Panc1 (cell line): Measurements from ENCODE around the gene ZNF774. TPM values are rescaled to one million over a fixed set of nuclear protein-coding genes. Genes with fewer than 3 reads are reported as not detected.
A peak's percentile ranks its signal among the peaks of the same experiment; 100 is the strongest.

Experiments
- ATAC-seq: fragments of 200-7000 bp; cut with Tn5 transposase; 2 replicates; pipeline ENCODE4 v1.9.1; 2020; ENCODE audit warnings: mild to moderate bottlenecking, moderate library complexity
- BruUV-seq: library from RNA; stranded (reverse); fragments of 400-500 nt; replicated peaks from 2 replicates; lab custom pipeline; 2021; lab: Mats Ljungman, UMichigan
- CTCF ChIA-PET: fragments of 300-600 bp; sonication (Branson Sonifier 250); formaldehyde crosslinking; loops from one replicate; lab custom pipeline; 2022; ENCODE audit warnings: antibody characterized with exemption; lab: Charles Lee
- POLR2A ChIA-PET: fragments of 300-600 bp; sonication (Branson Sonifier 250); formaldehyde crosslinking; loops from one replicate; lab custom pipeline; 2022; ENCODE audit warnings: antibody characterized with exemption; lab: Charles Lee
- DNase-seq: peaks from one replicate; pipeline ENCODE4 v3.0.0-alpha.2; 2010; ENCODE audit warnings: low read depth, low spot score
- H3K27ac ChIP-seq: 2 replicates; pipeline ENCODE4 v1.5.1; 2011; ENCODE audit warnings: mild to moderate bottlenecking, low read length, inconsistent platforms
- H3K27me3 ChIP-seq: fragments of 200-500 bp; sonication (Bioruptor generic); 2 replicates; pipeline ENCODE4 v1.6.0; 2014; ENCODE audit warnings: low read length, inconsistent platforms; ENCODE audit not compliant: control insufficient read depth, insufficient read depth
- H3K36me3 ChIP-seq: fragments of 200-500 bp; sonication (Bioruptor generic); 2 replicates; pipeline ENCODE4 v1.5.1; 2014; ENCODE audit warnings: inconsistent platforms, mild to moderate bottlenecking, low read length, moderate library complexity; ENCODE audit not compliant: control insufficient read depth, insufficient read depth
- H3K4me1 ChIP-seq: 2 replicates; pipeline ENCODE4 v1.5.1; 2011; ENCODE audit warnings: inconsistent platforms, mild to moderate bottlenecking, low read length, moderate library complexity; ENCODE audit not compliant: control insufficient read depth, insufficient read depth
- H3K4me3 ChIP-seq, 2 experiments: 2 replicates each; pipeline ENCODE4 v1.5.1; 2011 to 2012; ENCODE audit warnings: low read depth in 2 of 2, low read length in 2 of 2, mild to moderate bottlenecking in 2 of 2, inconsistent platforms in 1 of 2, moderate library complexity in 1 of 2
- H3K9me3 ChIP-seq: fragments of 200-500 bp; sonication (Bioruptor generic); 2 replicates; pipeline ENCODE4 v1.5.1; 2014; ENCODE audit warnings: low read depth, mild to moderate bottlenecking, inconsistent platforms, low read length, moderate library complexity; ENCODE audit not compliant: control insufficient read depth, insufficient read depth
- POLR2AphosphoS5 ChIP-seq: IDR thresholded peaks from 2 replicates; pipeline ENCODE4 v1.6.1; 2012; ENCODE audit warnings: mild to moderate bottlenecking, low read depth, low read length, moderate library complexity
- SIN3A ChIP-seq: IDR thresholded peaks from 2 replicates; pipeline ENCODE4 v1.6.1; 2012; ENCODE audit warnings: low read depth, mild to moderate bottlenecking, low read length, moderate library complexity, borderline replicate concordance; ENCODE audit not compliant: insufficient read depth
- TCF7L2 ChIP-seq: IDR thresholded peaks from 2 replicates; pipeline ENCODE4 v1.6.1; 2011; ENCODE audit warnings: mild to moderate bottlenecking, low read depth, low read length, inconsistent platforms
- in situ Hi-C: cut with HindIII; loops from 2 replicates; pipeline ENCODE4 v1.10.0; 2016; ENCODE audit warnings: low sequenced_read_pairs, low pct_unique_long_range_greater_than_20kb
- intact Hi-C: fragments of 100-400 bp; cut with micrococcal nuclease; formaldehyde crosslinking; loops from one replicate; pipeline ENCODE4 v1.10.0; 2022; ENCODE audit not compliant: unreplicated experiment
- total RNA-seq: library from RNA; stranded (reverse); gene quantifications from one replicate; pipeline ENCODE4 v1.2.1, GENCODE V29; 2021; ENCODE audit not compliant: unreplicated experiment
- TF ChIP-seq, protein P1 (sequence below), 2 experiments: IDR thresholded peaks; 2 replicates each; pipeline ENCODE4 v1.6.1; 2011 to 2012; ENCODE audit warnings: low read depth in 2 of 2, control low read depth in 1 of 2, low read length in 1 of 2, mild to moderate bottlenecking in 1 of 2, moderate library complexity in 1 of 2; ENCODE audit not compliant: insufficient read depth in 1 of 2
- TF ChIP-seq, protein P2 (sequence below): fragments of 450-650 bp; IDR thresholded peaks from 2 replicates; pipeline ENCODE4 v1.5.1; 2017; ENCODE audit warnings: mild to moderate bottlenecking

The ZNF774 gene
- total RNA-seq, 1 experiment from 2014 or later: 5.2 TPM

DNA sequence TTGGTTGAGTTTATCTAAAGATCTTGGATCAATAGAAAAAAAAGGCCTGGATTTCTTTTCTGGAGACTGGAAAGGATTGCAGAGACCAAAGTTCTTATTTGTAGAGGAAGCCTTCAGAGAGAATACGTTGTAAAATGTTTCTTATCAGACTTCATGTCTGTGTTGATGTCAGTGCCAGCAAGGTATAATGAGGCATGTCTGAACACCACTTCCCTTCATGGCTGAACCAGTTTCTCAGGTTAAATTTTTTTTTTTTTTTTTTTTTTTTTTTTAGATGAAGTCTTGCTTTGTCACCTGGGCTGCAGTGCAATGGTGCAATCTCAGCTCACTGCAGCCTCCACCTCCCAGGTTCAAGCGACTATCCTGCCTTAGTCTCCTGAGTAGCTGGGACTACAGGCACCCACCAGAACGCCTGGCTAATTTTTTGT lies 17.8 kb upstream of the ZNF774 start:
- Histone ChIP-seq H3K4me3 (no peak overlapping the region), H3K4me1 (peaks cover 14% of the 10 kb centered on the region), H3K9me3 (no peaks in the 10 kb centered on the region), H3K27me3 (no peaks in the 10 kb centered on the region), H3K36me3 (no peaks in the 10 kb centered on the region), H3K27ac (no peak overlapping the region)
- TF ChIP-seq TCF7L2 (no peak), POLR2AphosphoS5 (no peak), SIN3A (no peak)
- TF ChIP-seq, protein P1, sequence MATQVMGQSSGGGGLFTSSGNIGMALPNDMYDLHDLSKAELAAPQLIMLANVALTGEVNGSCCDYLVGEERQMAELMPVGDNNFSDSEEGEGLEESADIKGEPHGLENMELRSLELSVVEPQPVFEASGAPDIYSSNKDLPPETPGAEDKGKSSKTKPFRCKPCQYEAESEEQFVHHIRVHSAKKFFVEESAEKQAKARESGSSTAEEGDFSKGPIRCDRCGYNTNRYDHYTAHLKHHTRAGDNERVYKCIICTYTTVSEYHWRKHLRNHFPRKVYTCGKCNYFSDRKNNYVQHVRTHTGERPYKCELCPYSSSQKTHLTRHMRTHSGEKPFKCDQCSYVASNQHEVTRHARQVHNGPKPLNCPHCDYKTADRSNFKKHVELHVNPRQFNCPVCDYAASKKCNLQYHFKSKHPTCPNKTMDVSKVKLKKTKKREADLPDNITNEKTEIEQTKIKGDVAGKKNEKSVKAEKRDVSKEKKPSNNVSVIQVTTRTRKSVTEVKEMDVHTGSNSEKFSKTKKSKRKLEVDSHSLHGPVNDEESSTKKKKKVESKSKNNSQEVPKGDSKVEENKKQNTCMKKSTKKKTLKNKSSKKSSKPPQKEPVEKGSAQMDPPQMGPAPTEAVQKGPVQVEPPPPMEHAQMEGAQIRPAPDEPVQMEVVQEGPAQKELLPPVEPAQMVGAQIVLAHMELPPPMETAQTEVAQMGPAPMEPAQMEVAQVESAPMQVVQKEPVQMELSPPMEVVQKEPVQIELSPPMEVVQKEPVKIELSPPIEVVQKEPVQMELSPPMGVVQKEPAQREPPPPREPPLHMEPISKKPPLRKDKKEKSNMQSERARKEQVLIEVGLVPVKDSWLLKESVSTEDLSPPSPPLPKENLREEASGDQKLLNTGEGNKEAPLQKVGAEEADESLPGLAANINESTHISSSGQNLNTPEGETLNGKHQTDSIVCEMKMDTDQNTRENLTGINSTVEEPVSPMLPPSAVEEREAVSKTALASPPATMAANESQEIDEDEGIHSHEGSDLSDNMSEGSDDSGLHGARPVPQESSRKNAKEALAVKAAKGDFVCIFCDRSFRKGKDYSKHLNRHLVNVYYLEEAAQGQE (IDR thresholded peaks at IDR 0.05; ENCODE audit: insufficient read depth in 1 of 2, low read depth in 2 of 2, low read length in 1 of 2): no peak
- TF ChIP-seq, protein P2, sequence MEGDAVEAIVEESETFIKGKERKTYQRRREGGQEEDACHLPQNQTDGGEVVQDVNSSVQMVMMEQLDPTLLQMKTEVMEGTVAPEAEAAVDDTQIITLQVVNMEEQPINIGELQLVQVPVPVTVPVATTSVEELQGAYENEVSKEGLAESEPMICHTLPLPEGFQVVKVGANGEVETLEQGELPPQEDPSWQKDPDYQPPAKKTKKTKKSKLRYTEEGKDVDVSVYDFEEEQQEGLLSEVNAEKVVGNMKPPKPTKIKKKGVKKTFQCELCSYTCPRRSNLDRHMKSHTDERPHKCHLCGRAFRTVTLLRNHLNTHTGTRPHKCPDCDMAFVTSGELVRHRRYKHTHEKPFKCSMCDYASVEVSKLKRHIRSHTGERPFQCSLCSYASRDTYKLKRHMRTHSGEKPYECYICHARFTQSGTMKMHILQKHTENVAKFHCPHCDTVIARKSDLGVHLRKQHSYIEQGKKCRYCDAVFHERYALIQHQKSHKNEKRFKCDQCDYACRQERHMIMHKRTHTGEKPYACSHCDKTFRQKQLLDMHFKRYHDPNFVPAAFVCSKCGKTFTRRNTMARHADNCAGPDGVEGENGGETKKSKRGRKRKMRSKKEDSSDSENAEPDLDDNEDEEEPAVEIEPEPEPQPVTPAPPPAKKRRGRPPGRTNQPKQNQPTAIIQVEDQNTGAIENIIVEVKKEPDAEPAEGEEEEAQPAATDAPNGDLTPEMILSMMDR: no peak
- ChIA-PET POLR2A (no interaction called here), CTCF (no interaction called here)
- DNase-seq (no peak), ATAC-seq (no peak)
- no TSS peak for BruUV-seq
- intact Hi-C loops: no loop called here
- in situ Hi-C loops: no loop called here

DNA sequence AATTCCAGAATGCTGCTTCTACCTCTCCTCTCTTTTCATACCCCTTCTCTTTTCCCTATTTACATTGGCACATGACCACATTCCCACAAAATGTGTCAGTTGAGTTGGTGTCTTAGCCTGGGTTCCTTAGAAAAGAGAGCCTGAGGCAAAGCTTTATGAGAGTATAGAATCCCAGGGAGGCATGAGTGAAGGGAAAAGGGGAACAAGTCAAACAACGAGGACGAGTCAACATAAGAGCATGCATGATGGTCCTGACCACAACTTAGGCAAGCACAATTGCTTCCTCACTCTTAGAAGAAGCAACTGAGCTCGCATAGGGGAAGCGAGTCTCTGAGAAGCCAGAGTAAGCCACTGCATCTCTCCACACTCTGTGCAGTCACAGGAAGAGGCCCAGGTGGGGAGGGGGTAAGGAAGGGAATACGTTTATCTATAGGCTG lies 15.4 kb upstream of the ZNF774 start:
- CTCF ChIA-PET: interaction anchor here (0.5 to 1.8 kb wide), 2 partner anchors 17 to 33 kb away, joined by 3 to 5 read pairs; no protein-coding TSS in a partner anchor
- no peaks in the 10 kb centered on the region for H3K27me3 ChIP-seq
- peaks cover 14% of the 10 kb centered on the region for H3K4me1 ChIP-seq
- no peaks in the 10 kb centered on the region for H3K36me3 ChIP-seq
- H3K27ac ChIP-seq: peak overlapping the region; percentile 44
- intact Hi-C loops (no loop called here), in situ Hi-C loops (no loop called here)
- TF ChIP-seq SIN3A (no peak), TCF7L2 (no peak; the same call in 1 of the 2 replicates), POLR2AphosphoS5 (peak; percentile 28; the same call in 1 of the 2 replicates)
- TF ChIP-seq, protein P2: no peak
- TF ChIP-seq, protein P1 (IDR thresholded peaks at IDR 0.05; ENCODE audit: insufficient read depth in 1 of 2, low read depth in 2 of 2, low read length in 1 of 2): no peak
- peak; percentile 89 for ATAC-seq
- POLR2A ChIA-PET: interaction anchor here (0.8 kb wide), 1 partner anchor 113 kb away, joined by 3 read pairs; no protein-coding TSS in a partner anchor
- H3K9me3 ChIP-seq: no peaks in the 10 kb centered on the region
- no TSS peak for BruUV-seq
- H3K4me3 ChIP-seq: no peak overlapping the region
- DNase-seq: no peak
